CD8-positive, alpha-beta memory T cell (primary cell): ENCODE measurements around the gene BRD9. TPM values are rescaled to one million over a fixed set of nuclear protein-coding genes. Genes with fewer than 3 reads are reported as not detected.
"Not testable (repeated sequence)": the region's sequence is repeated elsewhere in the genome, so short reads cannot be mapped to it uniquely, and the experiment has no call there.

Source experiments
- CTCF ChIA-PET: fragments of 350-600 bp; sonication (Branson Sonifier 250); formaldehyde crosslinking; loops from one replicate; lab custom pipeline; 2021; ENCODE audit warnings: antibody characterized with exemption; lab: Charles Lee
- POLR2A ChIA-PET: fragments of 350-600 bp; sonication (Branson Sonifier 250); formaldehyde crosslinking; loops from one replicate; lab custom pipeline; 2021; ENCODE audit warnings: antibody characterized with exemption; lab: Charles Lee
- DNase-seq, 5 donors: peaks; one replicate each; pipeline versions ENCODE4 v3.0.0 to v3.0.0-alpha.2; 2020 to 2022; ENCODE audit warnings: mixed read lengths in 1 of 5
- H3K27ac ChIP-seq: one replicate; pipeline ENCODE4 v1.7.0; 2013; ENCODE audit warnings: low read depth, mild to moderate bottlenecking, low read length, moderate library complexity
- H3K27me3 ChIP-seq: 2 replicates; pipeline ENCODE4 v1.7.0; 2013; ENCODE audit warnings: low read length, mild to moderate bottlenecking; ENCODE audit not compliant: insufficient read depth, poor library complexity, severe bottlenecking
- H3K36me3 ChIP-seq: 2 replicates; pipeline ENCODE4 v1.7.0; 2013; ENCODE audit warnings: mild to moderate bottlenecking, low read length, moderate library complexity; ENCODE audit not compliant: insufficient read depth
- H3K4me1 ChIP-seq: 2 replicates; pipeline ENCODE4 v1.7.0; 2013; ENCODE audit warnings: mild to moderate bottlenecking, low read length, moderate library complexity; ENCODE audit not compliant: insufficient read depth
- H3K4me3 ChIP-seq: 2 replicates; pipeline ENCODE4 v1.7.0; 2013; ENCODE audit warnings: mild to moderate bottlenecking, low read length
- H3K9me3 ChIP-seq: 2 replicates; pipeline ENCODE4 v1.7.0; 2013; ENCODE audit warnings: mild to moderate bottlenecking, low read length
- H3K27ac Mint-ChIP-seq, 8 donors: one replicate each; pipeline ENCODE4 v1.8.0; 2020 to 2021; ENCODE audit warnings: mixed read lengths in 8 of 8, mild to moderate bottlenecking in 6 of 8, inconsistent platforms in 3 of 8, moderate library complexity in 3 of 8
- H3K27me3 Mint-ChIP-seq, 2 donors: one replicate each; pipeline ENCODE4 v1.8.0; 2020 to 2021; ENCODE audit warnings: mixed read lengths in 2 of 2, mild to moderate bottlenecking in 1 of 2, moderate library complexity in 1 of 2
- H3K36me3 Mint-ChIP-seq, 3 donors: one replicate each; pipeline ENCODE4 v1.8.0; 2020 to 2021; ENCODE audit warnings: mixed read lengths in 3 of 3, inconsistent platforms in 1 of 3, mild to moderate bottlenecking in 1 of 3
- H3K4me1 Mint-ChIP-seq, 3 donors: one replicate each; pipeline ENCODE4 v1.8.0; 2020 to 2021; ENCODE audit warnings: mixed read lengths in 3 of 3, inconsistent platforms in 1 of 3, mild to moderate bottlenecking in 1 of 3
- H3K4me3 Mint-ChIP-seq, 7 donors: one replicate each; pipeline ENCODE4 v1.8.0; 2020 to 2021; ENCODE audit warnings: mixed read lengths in 7 of 7, mild to moderate bottlenecking in 6 of 7, moderate library complexity in 4 of 7, inconsistent platforms in 2 of 7
- H3K9me3 Mint-ChIP-seq, 5 donors: one replicate each; pipeline ENCODE4 v1.8.0; 2020 to 2022; ENCODE audit warnings: mixed read lengths in 5 of 5, mild to moderate bottlenecking in 3 of 5, moderate library complexity in 2 of 5, inconsistent platforms in 1 of 5
- polyA plus RNA-seq: library from polyadenylated mRNA; unstranded; fragments of 300-500 nt; fragmentation: Illumina TruSeq; gene quantifications from one replicate; pipeline ENCODE4 v1.2.3, GENCODE V29; 2021
- total RNA-seq, 2 experiments: library from RNA; stranded (reverse); gene quantifications; one replicate each; pipeline ENCODE4 v1.2.3, GENCODE V29; 2021

The BRD9 gene
- total and polyA plus RNA-seq, 3 experiments from 2014 or later: 18.9 to 53.8 (median 52.6) TPM

DNA sequence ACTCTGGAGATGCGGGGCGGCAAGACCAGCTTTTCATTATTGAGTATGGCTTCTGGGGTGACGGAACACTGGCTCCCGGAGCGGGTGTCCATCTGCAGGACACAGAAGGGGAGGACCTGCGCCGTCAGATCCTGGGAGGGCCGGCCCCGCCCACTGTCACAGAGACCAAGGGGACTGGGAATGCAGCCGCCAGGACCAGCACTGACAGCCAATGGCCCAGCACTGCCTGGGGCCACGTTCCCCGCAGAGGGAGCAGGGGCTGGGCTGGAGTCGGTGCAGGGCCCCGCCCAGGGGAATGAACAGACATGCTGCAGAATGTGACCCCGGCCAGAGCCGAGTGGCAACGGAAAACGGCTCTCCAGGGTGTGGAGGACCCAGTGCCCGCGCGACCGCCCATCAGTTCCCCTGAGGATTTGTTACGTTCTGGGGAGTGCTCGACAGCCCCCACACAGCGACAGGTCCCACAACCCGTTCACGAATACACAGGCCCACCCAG lies 42.0 kb downstream of the BRD9 start, which contains the start of gene ZDHHC11:
TSS of gene ZDHHC11 (minus strand) at position 476 of the 496 bp plus-strand sequence. CDS start at position 92, 384 bp downstream.
- ChIA-PET POLR2A (no interaction called here), CTCF (no interaction called here)
- Mint-ChIP-seq H3K9me3 (no peaks in the 10 kb centered on the region), H3K4me3 (no peak within 1 kb of the TSS), H3K36me3 (no peaks in the 10 kb centered on the region), H3K27me3 (peaks cover 1 to 8% of the 10 kb centered on the region in 2 donors), H3K27ac (no peak within 1 kb of the TSS), H3K4me1 (peaks cover 4 to 7% (median 7%) of the 10 kb centered on the region in 3 donors)
- Histone ChIP-seq H3K9me3 (no peaks in the 10 kb centered on the region), H3K27me3 (no peaks in the 10 kb centered on the region), H3K4me3 (no peak within 1 kb of the TSS), H3K36me3 (no peaks in the 10 kb centered on the region), H3K27ac (no peak within 1 kb of the TSS), H3K4me1 (no peaks in the 10 kb centered on the region)
- peak in 1 of 5 donors; percentile 42 for DNase-seq

DNA sequence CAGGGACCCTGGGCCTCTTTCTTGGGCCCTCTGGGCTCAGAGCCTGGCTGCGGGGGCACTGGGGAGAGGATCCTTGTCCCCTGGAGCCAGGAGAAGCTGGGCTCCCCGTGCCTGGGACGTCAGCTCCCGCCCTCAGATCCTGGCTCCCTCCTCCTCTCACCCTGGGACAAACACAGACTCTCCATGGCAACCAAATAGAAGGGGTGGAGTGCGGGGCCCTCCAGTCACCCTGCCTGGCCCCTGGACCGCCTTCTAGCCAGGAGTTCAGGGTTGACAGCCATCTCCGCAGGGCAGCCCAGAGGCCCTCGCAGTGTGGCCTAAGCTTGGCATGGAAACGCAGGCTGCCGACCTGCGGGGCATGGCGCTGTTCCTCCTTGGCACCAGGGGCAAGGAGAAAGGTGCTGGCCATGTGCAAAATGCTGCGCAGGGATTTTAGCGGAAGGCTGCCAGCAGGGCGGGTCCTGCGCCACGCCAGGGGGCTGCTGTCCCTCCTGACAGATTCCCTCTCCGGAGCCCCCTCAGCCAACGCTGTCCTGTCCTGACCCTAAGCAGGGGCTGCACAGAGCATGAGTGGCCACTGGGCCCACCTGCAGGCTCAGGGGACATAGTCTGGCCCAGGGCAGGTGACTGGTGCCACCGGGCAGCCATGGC lies 42.8 kb downstream of the BRD9 start:
- no peaks in the 10 kb centered on the region for H3K4me1 ChIP-seq
- H3K27me3 ChIP-seq: no peaks in the 10 kb centered on the region
- Mint-ChIP-seq H3K27ac (no peak overlapping the region), H3K4me1 (peaks cover 4 to 7% (median 7%) of the 10 kb centered on the region in 3 donors), H3K9me3 (no peaks in the 10 kb centered on the region), H3K4me3 (no peak overlapping the region), H3K36me3 (no peaks in the 10 kb centered on the region), H3K27me3 (peaks cover 3 to 8% of the 10 kb centered on the region in 2 donors)
- DNase-seq: peak in 1 of 5 donors; percentile 24
- no peak overlapping the region for H3K27ac ChIP-seq
- ChIA-PET POLR2A (no interaction called here), CTCF (no interaction called here)
- no peaks in the 10 kb centered on the region for H3K36me3 ChIP-seq
- H3K4me3 ChIP-seq: no peak overlapping the region
- no peaks in the 10 kb centered on the region for H3K9me3 ChIP-seq

DNA sequence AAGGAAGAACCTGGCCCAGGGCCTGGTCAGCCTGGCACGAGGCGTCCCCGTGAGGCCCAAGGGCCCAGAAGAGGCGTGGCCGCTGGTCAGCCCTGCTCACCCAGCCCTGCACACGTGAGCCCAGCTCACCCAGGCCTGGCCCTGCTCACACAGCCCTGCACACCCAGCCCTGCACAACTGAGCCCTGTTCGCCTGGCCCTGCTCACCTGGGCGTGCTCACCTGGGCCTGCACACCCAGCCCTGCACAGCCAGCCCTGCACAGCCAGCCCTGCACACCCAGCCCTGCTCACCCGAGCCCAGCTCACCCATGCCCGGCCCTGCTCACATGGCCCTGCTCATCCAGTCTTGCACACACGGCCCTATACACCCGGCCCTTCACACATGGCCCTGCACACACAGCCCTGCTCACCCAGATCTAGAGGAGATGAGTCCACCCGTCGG lies 43.9 kb downstream of the BRD9 start:
- peaks cover 1 to 8% of the 10 kb centered on the region in 2 donors for H3K27me3 Mint-ChIP-seq
- H3K27ac Mint-ChIP-seq: no peak overlapping the region
- no peaks in the 10 kb centered on the region for H3K9me3 Mint-ChIP-seq
- ChIA-PET POLR2A (no interaction called here), CTCF (no interaction called here)
- no peak overlapping the region for H3K4me3 Mint-ChIP-seq
- H3K4me3 ChIP-seq: no peak overlapping the region
- no peaks in the 10 kb centered on the region for H3K4me1 ChIP-seq
- H3K9me3 ChIP-seq: no peaks in the 10 kb centered on the region
- H3K27me3 ChIP-seq: no peaks in the 10 kb centered on the region
- peaks cover 4 to 7% (median 7%) of the 10 kb centered on the region in 3 donors for H3K4me1 Mint-ChIP-seq
- no peak overlapping the region for H3K27ac ChIP-seq
- H3K36me3 ChIP-seq: no peaks in the 10 kb centered on the region
- H3K36me3 Mint-ChIP-seq: no peaks in the 10 kb centered on the region
- peak in 1 of 5 donors; percentile 36 for DNase-seq

DNA sequence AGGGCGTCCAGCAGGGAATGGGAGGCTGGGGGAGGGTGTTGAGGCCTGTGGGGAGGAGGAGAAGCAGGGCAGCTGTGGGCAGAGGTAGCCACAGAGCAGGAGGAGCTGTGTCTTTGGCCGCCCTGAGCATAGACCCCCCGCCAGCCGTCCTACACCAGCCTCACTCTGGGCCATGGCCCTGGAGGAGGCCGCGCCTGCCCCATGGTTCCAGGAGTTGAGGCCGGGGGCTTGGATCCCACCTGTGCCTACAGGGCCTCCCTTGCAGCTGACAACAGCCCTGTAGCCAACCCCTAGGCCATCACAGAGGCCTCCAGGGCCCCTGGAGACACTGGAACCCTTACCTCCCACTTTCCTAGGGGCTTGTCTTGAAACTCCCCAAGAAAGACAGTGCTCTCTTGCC lies 44.9 kb downstream of the BRD9 start:
- H3K4me1 ChIP-seq, H3K4me3 ChIP-seq, CTCF ChIA-PET, H3K4me3 Mint-ChIP-seq, H3K27me3 Mint-ChIP-seq, H3K4me1 Mint-ChIP-seq, H3K9me3 ChIP-seq, POLR2A ChIA-PET, DNase-seq, H3K27ac ChIP-seq, H3K27ac Mint-ChIP-seq, H3K27me3 ChIP-seq, H3K36me3 ChIP-seq, H3K9me3 Mint-ChIP-seq, H3K36me3 Mint-ChIP-seq: not testable (repeated sequence)

DNA sequence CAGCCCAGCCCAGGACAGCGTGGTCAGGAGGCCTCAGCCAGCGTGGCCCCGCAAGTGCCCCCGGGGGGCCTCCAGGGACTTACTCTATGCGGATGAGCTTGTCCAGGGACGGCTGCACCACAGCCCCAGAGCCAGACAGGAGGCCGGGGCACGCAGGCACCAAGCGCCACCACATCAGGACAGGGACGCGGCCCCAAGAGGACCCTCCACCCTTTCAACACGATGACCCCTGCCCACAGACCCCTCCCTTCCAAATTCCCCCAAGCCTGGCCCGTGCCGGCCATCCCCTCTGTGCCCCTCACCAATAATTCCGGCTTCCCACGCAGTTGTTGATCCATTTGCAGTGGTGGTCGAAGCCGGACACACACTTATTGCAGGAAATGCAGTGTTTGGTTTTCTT lies 45.4 kb downstream of the BRD9 start:
- H3K4me3 ChIP-seq, H3K36me3 Mint-ChIP-seq, H3K27ac ChIP-seq, H3K4me1 Mint-ChIP-seq, H3K9me3 ChIP-seq, H3K4me3 Mint-ChIP-seq, H3K27ac Mint-ChIP-seq, POLR2A ChIA-PET, H3K27me3 Mint-ChIP-seq, H3K27me3 ChIP-seq, H3K36me3 ChIP-seq, H3K9me3 Mint-ChIP-seq, CTCF ChIA-PET, H3K4me1 ChIP-seq: not testable (repeated sequence)
- peak in 1 of 5 donors; percentile 30 for DNase-seq

DNA sequence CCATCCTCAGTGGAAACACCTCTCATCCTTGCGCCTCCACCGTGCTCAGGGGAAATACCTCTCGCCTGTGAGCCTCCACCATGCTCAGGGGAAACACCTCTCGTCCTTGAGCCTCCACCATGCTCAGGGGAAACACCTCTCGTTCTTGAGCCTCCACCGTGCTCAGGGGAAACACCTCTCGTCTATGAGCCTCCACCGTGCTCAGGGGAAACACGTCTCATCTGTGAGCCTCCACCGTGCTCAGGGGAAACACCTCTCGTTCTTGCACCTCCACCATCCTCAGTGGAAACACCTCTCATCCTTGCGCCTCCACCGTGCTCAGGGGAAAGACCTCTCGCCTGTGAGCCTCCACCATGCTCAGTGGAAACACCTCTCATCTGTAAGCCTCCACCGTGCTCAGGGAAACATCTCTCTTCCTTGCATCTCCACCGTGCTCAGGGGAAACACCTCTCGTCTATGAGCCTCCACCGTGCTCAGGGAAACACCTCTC lies 46.0 kb downstream of the BRD9 start:
- CTCF ChIA-PET, H3K36me3 Mint-ChIP-seq, H3K9me3 ChIP-seq, H3K9me3 Mint-ChIP-seq, H3K27me3 Mint-ChIP-seq, POLR2A ChIA-PET, H3K4me1 Mint-ChIP-seq, H3K4me3 ChIP-seq, H3K36me3 ChIP-seq, H3K27ac ChIP-seq, H3K4me3 Mint-ChIP-seq, H3K4me1 ChIP-seq, H3K27me3 ChIP-seq: not testable (repeated sequence)
- peak in 1 of 5 donors; percentile 37 for DNase-seq
- peak overlapping the region in 6 of 8 donors; percentile 9 to 73 (median 53) for H3K27ac Mint-ChIP-seq

DNA sequence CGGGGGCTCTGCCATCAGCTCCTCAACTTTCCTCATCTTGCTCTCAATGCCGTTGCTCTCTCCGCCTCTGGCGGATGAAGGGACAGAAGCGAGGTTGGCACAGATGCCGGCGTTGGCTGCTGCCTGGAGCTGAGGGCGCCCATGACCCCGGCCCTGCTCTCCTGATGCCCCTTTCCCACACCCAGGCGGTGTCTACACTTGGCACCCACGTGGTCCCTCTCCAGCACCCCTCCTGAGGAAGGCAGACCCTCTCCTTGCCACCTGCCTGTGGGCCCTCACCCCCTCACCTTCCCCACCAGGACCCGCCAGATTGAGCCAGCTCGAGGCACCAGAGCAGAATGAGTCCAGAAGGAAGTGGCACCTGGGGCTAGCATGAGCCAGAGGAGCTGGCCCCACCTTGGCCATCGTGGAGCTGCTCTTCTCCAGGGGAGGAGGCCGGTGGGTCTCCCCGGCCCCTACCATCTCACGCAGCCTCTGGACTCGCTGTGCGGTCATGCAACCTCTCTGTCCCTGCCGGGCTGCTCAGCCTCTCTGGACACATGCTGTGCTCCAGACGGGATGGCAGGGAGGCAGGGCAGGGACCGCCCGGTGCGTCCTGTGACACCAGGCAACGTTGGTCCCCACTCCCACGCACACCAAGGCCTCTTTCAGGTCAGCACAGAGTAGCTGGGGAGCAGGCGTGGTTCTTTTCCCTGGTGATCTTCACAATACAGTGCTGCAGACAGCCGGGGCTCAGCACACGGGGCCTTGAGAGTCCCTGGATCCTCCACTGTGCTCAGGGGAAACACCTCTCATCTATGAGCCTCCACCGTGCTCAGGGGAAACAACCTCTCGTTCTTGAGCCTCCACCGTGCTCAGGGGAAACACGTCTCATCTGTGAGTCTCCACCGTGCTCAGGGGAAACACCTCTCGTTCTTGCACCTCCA lies 46.7 kb downstream of the BRD9 start:
- H3K9me3 Mint-ChIP-seq, H3K9me3 ChIP-seq, H3K36me3 ChIP-seq, H3K27me3 ChIP-seq, H3K4me3 ChIP-seq, H3K4me1 ChIP-seq, CTCF ChIA-PET, H3K36me3 Mint-ChIP-seq, H3K4me3 Mint-ChIP-seq, H3K27ac ChIP-seq, H3K4me1 Mint-ChIP-seq, POLR2A ChIA-PET, H3K27me3 Mint-ChIP-seq: not testable (repeated sequence)
- peak in 1 of 5 donors; percentile 28 for DNase-seq
- peak overlapping the region in 3 of 8 donors; percentile 43 to 73 (median 60) for H3K27ac Mint-ChIP-seq

DNA sequence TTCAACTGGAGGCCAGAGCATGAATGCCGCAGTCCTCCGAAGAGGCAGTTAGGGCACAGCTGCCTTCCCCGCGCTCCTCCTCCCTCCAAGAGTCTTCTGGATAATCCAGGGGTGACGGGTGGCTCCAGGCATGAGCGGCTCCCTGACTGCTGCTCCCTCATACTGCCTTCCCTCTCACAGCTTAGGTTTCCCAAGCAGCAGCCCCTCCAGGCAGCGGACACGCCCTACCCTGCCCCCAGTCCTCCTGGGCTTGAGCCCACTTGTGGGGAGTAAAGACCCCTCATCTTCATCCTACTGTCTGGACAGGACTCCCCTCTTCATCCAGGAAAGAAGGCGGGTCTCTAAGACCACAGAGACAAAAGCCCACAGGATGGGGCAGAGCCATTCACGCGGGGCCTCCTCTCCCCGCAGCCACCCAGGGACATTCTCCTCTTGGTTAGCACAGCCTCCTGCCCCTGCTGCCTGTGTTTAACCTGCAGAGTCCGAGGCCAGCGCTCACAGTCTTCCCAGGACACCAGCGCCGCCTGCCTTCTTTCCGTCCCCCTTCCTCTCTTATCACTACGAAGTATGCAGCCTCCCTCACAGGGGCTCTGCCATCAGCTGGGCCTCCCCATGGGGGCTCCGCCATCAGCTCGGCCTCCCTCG lies 47.4 kb downstream of the BRD9 start:
- CTCF ChIA-PET, H3K4me3 Mint-ChIP-seq, H3K27ac ChIP-seq, H3K4me1 Mint-ChIP-seq, H3K27me3 ChIP-seq, POLR2A ChIA-PET, H3K36me3 Mint-ChIP-seq, H3K36me3 ChIP-seq, H3K9me3 Mint-ChIP-seq, DNase-seq, H3K9me3 ChIP-seq, H3K27me3 Mint-ChIP-seq, H3K27ac Mint-ChIP-seq, H3K4me3 ChIP-seq, H3K4me1 ChIP-seq: not testable (repeated sequence)
